CD8-positive, alpha-beta memory T cell (primary cell): Measurements from ENCODE around the gene ATP11A. TPM values are rescaled to one million over a fixed set of nuclear protein-coding genes. Genes with fewer than 3 reads are reported as not detected.
"Not testable (repeated sequence)": the region's sequence is repeated elsewhere in the genome, so short reads cannot be mapped to it uniquely, and the experiment has no call there.

Experiments used
- CTCF ChIA-PET: fragments of 350-600 bp; sonication (Branson Sonifier 250); formaldehyde crosslinking; loops from one replicate; lab custom pipeline; 2021; ENCODE audit warnings: antibody characterized with exemption; lab: Charles Lee
- POLR2A ChIA-PET: fragments of 350-600 bp; sonication (Branson Sonifier 250); formaldehyde crosslinking; loops from one replicate; lab custom pipeline; 2021; ENCODE audit warnings: antibody characterized with exemption; lab: Charles Lee
- DNase-seq, 5 donors: peaks; one replicate each; pipeline versions ENCODE4 v3.0.0 to v3.0.0-alpha.2; 2020 to 2022; ENCODE audit warnings: mixed read lengths in 1 of 5
- H3K27ac ChIP-seq: one replicate; pipeline ENCODE4 v1.7.0; 2013; ENCODE audit warnings: low read depth, mild to moderate bottlenecking, low read length, moderate library complexity
- H3K27me3 ChIP-seq: 2 replicates; pipeline ENCODE4 v1.7.0; 2013; ENCODE audit warnings: low read length, mild to moderate bottlenecking; ENCODE audit not compliant: insufficient read depth, poor library complexity, severe bottlenecking
- H3K36me3 ChIP-seq: 2 replicates; pipeline ENCODE4 v1.7.0; 2013; ENCODE audit warnings: mild to moderate bottlenecking, low read length, moderate library complexity; ENCODE audit not compliant: insufficient read depth
- H3K4me1 ChIP-seq: 2 replicates; pipeline ENCODE4 v1.7.0; 2013; ENCODE audit warnings: mild to moderate bottlenecking, low read length, moderate library complexity; ENCODE audit not compliant: insufficient read depth
- H3K4me3 ChIP-seq: 2 replicates; pipeline ENCODE4 v1.7.0; 2013; ENCODE audit warnings: mild to moderate bottlenecking, low read length
- H3K9me3 ChIP-seq: 2 replicates; pipeline ENCODE4 v1.7.0; 2013; ENCODE audit warnings: mild to moderate bottlenecking, low read length
- H3K27ac Mint-ChIP-seq, 8 donors: one replicate each; pipeline ENCODE4 v1.8.0; 2020 to 2021; ENCODE audit warnings: mixed read lengths in 8 of 8, mild to moderate bottlenecking in 6 of 8, inconsistent platforms in 3 of 8, moderate library complexity in 3 of 8
- H3K27me3 Mint-ChIP-seq, 2 donors: one replicate each; pipeline ENCODE4 v1.8.0; 2020 to 2021; ENCODE audit warnings: mixed read lengths in 2 of 2, mild to moderate bottlenecking in 1 of 2, moderate library complexity in 1 of 2
- H3K36me3 Mint-ChIP-seq, 3 donors: one replicate each; pipeline ENCODE4 v1.8.0; 2020 to 2021; ENCODE audit warnings: mixed read lengths in 3 of 3, inconsistent platforms in 1 of 3, mild to moderate bottlenecking in 1 of 3
- H3K4me1 Mint-ChIP-seq, 3 donors: one replicate each; pipeline ENCODE4 v1.8.0; 2020 to 2021; ENCODE audit warnings: mixed read lengths in 3 of 3, inconsistent platforms in 1 of 3, mild to moderate bottlenecking in 1 of 3
- H3K4me3 Mint-ChIP-seq, 7 donors: one replicate each; pipeline ENCODE4 v1.8.0; 2020 to 2021; ENCODE audit warnings: mixed read lengths in 7 of 7, mild to moderate bottlenecking in 6 of 7, moderate library complexity in 4 of 7, inconsistent platforms in 2 of 7
- H3K9me3 Mint-ChIP-seq, 5 donors: one replicate each; pipeline ENCODE4 v1.8.0; 2020 to 2022; ENCODE audit warnings: mixed read lengths in 5 of 5, mild to moderate bottlenecking in 3 of 5, moderate library complexity in 2 of 5, inconsistent platforms in 1 of 5
- polyA plus RNA-seq: library from polyadenylated mRNA; unstranded; fragments of 300-500 nt; fragmentation: Illumina TruSeq; gene quantifications from one replicate; pipeline ENCODE4 v1.2.3, GENCODE V29; 2021
- total RNA-seq, 2 experiments: library from RNA; stranded (reverse); gene quantifications; one replicate each; pipeline ENCODE4 v1.2.3, GENCODE V29; 2021

ATP11A gene
- total and polyA plus RNA-seq, 3 experiments from 2014 or later = 4.5 to 34.6 (median 34.0) TPM

DNA sequence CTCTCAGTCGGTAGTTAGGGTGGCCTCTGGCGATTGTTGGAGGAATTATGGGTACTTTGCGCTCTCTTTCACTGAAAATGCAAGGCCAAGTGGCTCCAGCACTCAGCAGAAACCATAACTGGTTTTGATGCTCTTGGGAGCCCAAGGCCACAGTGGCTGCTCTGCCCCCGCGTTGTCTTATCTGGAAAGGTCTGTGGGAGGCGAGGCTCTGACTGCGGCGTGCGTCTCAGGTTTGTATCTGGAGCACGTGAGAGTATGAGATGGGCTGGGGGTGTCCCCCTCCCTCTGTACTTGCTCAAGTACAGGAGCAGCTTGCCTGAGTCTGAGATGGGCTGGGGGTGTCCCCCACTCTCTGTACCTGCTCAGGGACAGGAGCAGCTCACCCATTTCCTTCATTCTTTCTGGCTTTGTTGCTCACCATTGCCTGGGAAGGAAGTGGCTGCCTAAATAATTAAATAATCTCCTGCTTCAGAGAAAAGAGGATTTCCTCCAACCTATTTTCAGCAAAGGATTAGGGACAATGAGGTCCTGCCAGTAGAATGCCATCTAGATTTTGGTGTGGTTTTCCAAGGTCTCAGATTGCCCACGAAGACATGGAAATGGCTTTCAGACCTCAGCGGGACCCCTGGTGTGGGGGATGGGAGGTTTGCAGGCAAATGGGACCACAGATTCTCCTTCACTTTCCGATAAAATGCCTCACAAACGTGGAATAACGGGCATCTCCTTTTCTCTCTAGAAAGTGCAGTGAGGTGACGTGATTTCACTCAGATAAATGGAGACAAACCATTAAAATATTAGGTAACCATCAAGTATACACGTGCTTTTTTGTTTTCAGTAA lies 14.7 kb downstream of the ATP11A start:
- peaks cover 0 to 3% (median 2%) of the 10 kb centered on the region in 3 donors for H3K36me3 Mint-ChIP-seq
- peak overlapping the region in 1 of 8 donors; percentile 47 for H3K27ac Mint-ChIP-seq
- POLR2A ChIA-PET = no interaction called here

DNA sequence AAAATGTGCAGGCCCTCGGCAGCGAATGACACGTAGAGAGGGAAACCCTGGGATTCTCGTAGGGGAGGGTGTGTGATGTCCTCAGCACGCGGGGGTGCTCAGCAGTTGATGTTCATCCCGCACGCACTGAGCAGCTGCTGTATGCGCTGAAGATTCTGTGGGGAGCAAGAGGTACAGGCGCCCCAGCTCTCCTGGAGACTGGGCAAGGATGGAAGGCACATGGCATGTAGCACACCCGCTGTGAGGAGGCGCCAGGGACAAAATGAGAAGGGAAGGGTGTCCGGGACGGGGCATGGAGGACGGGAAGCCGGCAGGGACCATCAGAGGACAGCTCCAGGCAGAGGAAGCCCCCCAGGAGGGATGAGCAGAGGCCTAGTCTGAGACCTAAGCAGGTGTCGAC lies 15.4 kb downstream of the ATP11A start:
- Histone ChIP-seq H3K4me3 (no peak overlapping the region), H3K27me3 (no peaks in the 10 kb centered on the region), H3K4me1 (no peaks in the 10 kb centered on the region), H3K36me3 (no peaks in the 10 kb centered on the region), H3K27ac (no peak overlapping the region), H3K9me3 (no peaks in the 10 kb centered on the region)
- Mint-ChIP-seq H3K27ac (no peak overlapping the region), H3K4me1 (peaks cover 13 to 33% (median 21%) of the 10 kb centered on the region in 3 donors), H3K4me3 (no peak overlapping the region), H3K36me3 (peaks cover 0 to 3% (median 2%) of the 10 kb centered on the region in 3 donors), H3K9me3 (no peaks in the 10 kb centered on the region), H3K27me3 (no peaks in the 10 kb centered on the region)
- ChIA-PET CTCF (no interaction called here), POLR2A (no interaction called here)
- no peak for DNase-seq

More for the DNA sequence above, 14.7 kb downstream of the ATP11A start:
- Mint-ChIP-seq H3K4me1 (peaks cover 13 to 38% (median 21%) of the 10 kb centered on the region in 3 donors), H3K4me3 (no peak overlapping the region), H3K27me3 (no peaks in the 10 kb centered on the region), H3K9me3 (no peaks in the 10 kb centered on the region)
- Histone ChIP-seq H3K9me3 (no peaks in the 10 kb centered on the region), H3K36me3 (no peaks in the 10 kb centered on the region), H3K4me1 (no peaks in the 10 kb centered on the region), H3K27me3 (no peaks in the 10 kb centered on the region), H3K4me3 (no peak overlapping the region), H3K27ac (no peak overlapping the region)
- DNase-seq = no peak
- CTCF ChIA-PET = no interaction called here

DNA sequence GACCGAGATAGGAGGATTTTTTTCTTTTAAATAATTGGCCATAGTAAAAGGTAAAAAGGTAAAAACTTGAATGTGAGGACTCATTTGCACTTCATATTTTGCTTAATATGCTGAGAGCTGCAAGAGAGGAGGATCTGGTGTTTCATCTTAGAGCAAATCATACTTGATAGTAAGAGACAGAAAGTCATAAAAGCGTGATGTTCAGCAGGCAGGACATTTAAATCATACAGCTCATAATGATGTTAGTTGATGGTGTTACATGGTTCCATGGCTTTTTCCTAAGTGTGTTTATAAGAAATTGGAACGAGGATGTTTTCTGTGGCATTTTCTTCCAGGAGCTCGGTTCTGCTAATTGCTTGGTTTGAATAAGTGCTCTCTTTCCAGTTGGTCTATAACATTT lies 16.3 kb downstream of the ATP11A start:
- no peaks in the 10 kb centered on the region for H3K9me3 ChIP-seq
- no peak overlapping the region for H3K4me3 ChIP-seq
- DNase-seq = no peak
- H3K27ac ChIP-seq = no peak overlapping the region
- CTCF ChIA-PET = no interaction called here
- H3K27me3 Mint-ChIP-seq = no peaks in the 10 kb centered on the region
- H3K27ac Mint-ChIP-seq = no peak overlapping the region
- H3K9me3 Mint-ChIP-seq = no peaks in the 10 kb centered on the region
- H3K4me3 Mint-ChIP-seq = no peak overlapping the region
- H3K27me3 ChIP-seq = no peaks in the 10 kb centered on the region
- H3K4me1 Mint-ChIP-seq = peaks cover 13 to 33% (median 21%) of the 10 kb centered on the region in 3 donors
- no peaks in the 10 kb centered on the region for H3K36me3 ChIP-seq
- H3K36me3 Mint-ChIP-seq = peaks cover 0 to 2% (median 2%) of the 10 kb centered on the region in 3 donors
- POLR2A ChIA-PET = no interaction called here
- no peaks in the 10 kb centered on the region for H3K4me1 ChIP-seq

DNA sequence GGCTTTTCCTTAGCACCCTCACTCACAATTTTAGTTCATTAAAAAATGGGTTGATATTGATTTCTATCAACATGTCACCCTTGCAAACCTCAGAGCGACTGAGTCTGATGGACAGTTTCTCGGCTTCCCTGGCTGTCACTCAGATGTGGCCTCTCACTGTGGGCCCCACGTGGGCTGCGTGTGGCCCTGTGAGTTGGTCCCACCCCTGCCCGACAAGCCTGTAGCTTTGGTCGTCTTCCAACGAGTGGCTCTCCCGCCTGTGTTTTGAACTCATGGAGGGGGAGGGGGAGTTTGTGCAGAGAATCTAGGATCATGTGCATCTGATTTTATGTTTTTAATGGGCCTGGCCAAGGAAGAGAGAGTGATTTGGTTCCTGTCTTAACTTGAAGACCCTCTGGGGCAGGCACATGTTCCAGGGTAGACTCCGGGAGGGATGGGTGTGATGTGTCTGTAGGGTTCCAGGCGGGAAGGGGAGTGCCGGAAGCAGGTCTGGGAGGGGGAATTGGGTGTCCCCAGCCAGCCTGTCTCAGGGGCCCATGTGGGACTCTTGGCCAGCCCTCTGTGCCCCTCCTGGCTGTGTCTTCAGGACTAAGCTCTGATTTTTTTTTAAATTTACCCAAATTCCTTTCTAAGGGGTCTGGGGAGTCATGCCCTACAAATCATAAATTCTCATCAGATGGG lies 18.9 kb downstream of the ATP11A start:
- H3K27ac Mint-ChIP-seq = no peak overlapping the region
- H3K36me3 Mint-ChIP-seq = peaks cover 0 to 2% (median 2%) of the 10 kb centered on the region in 3 donors
- ChIA-PET POLR2A (no interaction called here), CTCF (no interaction called here)
- H3K27me3 Mint-ChIP-seq = no peaks in the 10 kb centered on the region
- H3K4me1 Mint-ChIP-seq = peaks cover 7 to 26% (median 15%) of the 10 kb centered on the region in 3 donors
- Histone ChIP-seq H3K27me3 (no peaks in the 10 kb centered on the region), H3K27ac (no peak overlapping the region), H3K36me3 (no peaks in the 10 kb centered on the region), H3K4me3 (no peak overlapping the region), H3K9me3 (no peaks in the 10 kb centered on the region), H3K4me1 (peaks cover 8% of the 10 kb centered on the region)
- H3K4me3 Mint-ChIP-seq = no peak overlapping the region
- H3K9me3 Mint-ChIP-seq = no peaks in the 10 kb centered on the region
- no peak for DNase-seq

DNA sequence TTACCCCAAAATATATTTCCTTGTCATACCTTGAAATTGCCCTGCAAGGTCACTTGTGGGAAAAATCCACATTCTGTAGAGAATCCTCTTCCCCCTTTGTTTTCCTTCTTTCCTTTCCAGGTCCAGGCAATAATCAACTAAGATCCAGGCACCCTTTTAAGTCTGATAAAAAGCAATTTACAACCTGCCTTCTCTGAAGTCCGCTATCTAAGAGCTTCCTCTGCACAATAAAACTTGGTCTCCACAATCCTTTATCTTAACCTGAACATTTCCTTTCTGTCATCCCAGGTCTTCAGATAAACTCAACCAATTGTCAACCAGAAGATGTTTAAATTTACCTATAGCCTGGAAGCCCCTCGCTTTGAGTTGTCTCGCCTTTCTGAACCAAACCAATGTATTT lies 19.5 kb downstream of the ATP11A start:
- peak overlapping the region in 1 of 8 donors; percentile 92 for H3K27ac Mint-ChIP-seq
- H3K27me3 Mint-ChIP-seq, H3K4me3 Mint-ChIP-seq, H3K4me1 ChIP-seq, H3K27me3 ChIP-seq, H3K27ac ChIP-seq, H3K9me3 ChIP-seq, H3K36me3 ChIP-seq, H3K36me3 Mint-ChIP-seq, H3K9me3 Mint-ChIP-seq, CTCF ChIA-PET, POLR2A ChIA-PET, DNase-seq, H3K4me3 ChIP-seq: not testable (repeated sequence)
- H3K4me1 Mint-ChIP-seq = peaks cover 3 to 20% (median 9%) of the 10 kb centered on the region in 3 donors

DNA sequence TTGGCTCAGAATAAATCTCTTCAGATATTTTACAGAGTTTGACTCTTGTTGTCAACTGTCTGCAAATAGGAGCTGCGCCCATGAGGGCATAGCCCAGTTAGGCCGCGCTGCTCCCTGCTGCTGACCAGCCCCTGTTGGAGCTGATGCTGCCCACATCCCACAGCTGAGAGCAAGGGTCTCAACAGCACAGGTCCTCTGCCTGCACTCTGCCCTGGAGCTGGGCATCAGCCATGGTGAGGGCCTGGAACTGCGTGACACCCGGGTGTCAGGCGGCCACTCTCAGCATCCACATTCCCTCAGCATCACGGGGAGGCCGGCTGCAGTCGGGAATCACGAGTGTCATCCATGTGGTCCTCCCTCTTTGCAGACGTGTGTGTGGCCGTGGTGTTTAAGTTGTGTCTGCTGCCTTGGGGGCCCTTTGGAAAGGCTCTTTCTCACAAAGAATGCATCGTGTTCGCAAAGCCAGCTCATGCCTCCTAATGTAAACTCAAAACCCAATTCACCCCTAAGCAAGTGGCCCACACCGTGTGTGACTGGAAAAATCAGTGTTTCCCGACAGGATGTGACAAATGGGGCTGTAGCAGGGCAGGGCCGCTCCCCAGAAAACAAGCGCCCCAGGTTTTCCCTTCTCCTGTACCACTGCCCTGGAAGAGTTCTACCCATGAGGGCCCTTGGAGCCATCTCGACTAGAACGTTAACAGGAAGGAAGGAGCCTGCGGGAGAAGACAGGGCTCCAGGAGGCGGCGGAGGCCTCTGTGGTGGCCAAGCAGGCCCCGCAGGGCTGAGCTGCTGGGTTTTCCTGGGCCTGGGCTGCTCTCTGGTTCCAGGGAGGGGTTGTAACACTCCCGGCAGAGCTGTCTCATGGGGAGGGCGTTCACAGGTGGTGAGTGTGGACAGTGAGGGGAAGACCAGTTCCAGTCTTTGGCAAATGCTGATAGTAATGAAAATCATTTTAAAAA lies 20.3 kb downstream of the ATP11A start:
- no peaks in the 10 kb centered on the region for H3K27me3 Mint-ChIP-seq
- H3K27me3 ChIP-seq = no peaks in the 10 kb centered on the region
- peaks cover 8% of the 10 kb centered on the region for H3K4me1 ChIP-seq
- H3K9me3 ChIP-seq = no peaks in the 10 kb centered on the region
- ChIA-PET POLR2A (no interaction called here), CTCF (no interaction called here)
- H3K27ac Mint-ChIP-seq = peak overlapping the region in 1 of 8 donors; percentile 92
- H3K4me3 Mint-ChIP-seq = no peak overlapping the region
- H3K27ac ChIP-seq = no peak overlapping the region
- peaks cover 0 to 2% (median 2%) of the 10 kb centered on the region in 3 donors for H3K36me3 Mint-ChIP-seq
- H3K4me1 Mint-ChIP-seq = peaks cover 3 to 15% (median 13%) of the 10 kb centered on the region in 3 donors
- H3K36me3 ChIP-seq = no peaks in the 10 kb centered on the region
- DNase-seq = no peak
- H3K9me3 Mint-ChIP-seq = no peaks in the 10 kb centered on the region
- no peak overlapping the region for H3K4me3 ChIP-seq

DNA sequence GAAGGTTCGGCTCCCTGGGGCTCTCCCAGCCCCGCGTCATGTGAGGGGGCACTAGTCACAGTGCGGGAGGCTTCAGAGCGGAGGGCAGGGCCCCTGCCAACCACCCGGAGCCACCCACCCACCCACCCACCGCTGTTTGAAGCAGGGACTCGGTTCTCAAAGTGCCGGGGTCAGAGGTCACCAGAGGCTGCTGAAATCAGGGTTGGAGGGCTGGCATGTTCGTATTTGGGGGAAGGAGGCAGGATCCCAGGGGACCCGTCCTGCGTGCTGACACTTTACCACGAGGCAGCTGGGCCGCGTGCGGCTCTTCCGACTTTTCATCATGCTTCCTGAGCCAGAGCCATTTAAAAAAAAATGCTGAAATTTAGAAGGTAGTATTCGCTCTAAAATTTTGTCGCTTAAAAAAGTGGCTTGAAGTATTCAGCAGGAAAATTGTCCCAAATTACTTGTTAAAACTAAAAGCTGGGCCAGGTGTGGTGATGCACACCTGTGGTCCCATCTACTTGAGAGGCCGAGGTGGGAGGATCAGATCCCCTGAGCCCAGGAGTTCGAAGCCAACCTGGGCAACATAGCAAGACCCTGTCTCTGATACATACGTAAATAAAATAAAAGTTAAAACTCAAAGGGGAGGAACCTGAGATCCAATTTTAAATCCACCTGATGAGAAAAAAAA lies 21.2 kb downstream of the ATP11A start:
- Mint-ChIP-seq H3K4me3 (no peak overlapping the region), H3K4me1 (peaks cover 2 to 12% (median 4%) of the 10 kb centered on the region in 3 donors), H3K27me3 (no peaks in the 10 kb centered on the region), H3K27ac (no peak overlapping the region), H3K36me3 (peaks cover 0 to 2% (median 2%) of the 10 kb centered on the region in 3 donors), H3K9me3 (no peaks in the 10 kb centered on the region)
- H3K36me3 ChIP-seq = no peaks in the 10 kb centered on the region
- H3K27ac ChIP-seq = peak overlapping the region; percentile 16
- H3K4me1 ChIP-seq = peaks cover 8% of the 10 kb centered on the region
- CTCF ChIA-PET = no interaction called here
- no peaks in the 10 kb centered on the region for H3K9me3 ChIP-seq
- DNase-seq = no peak
- H3K27me3 ChIP-seq = no peaks in the 10 kb centered on the region
- POLR2A ChIA-PET = no interaction called here
- H3K4me3 ChIP-seq = no peak overlapping the region
